Spleen (tissue), 11 donors: Measurements from ENCODE around the gene SLC8A1. TPM values are rescaled to one million over a fixed set of nuclear protein-coding genes. Genes with fewer than 3 reads are reported as not detected.
A peak's percentile ranks its signal among the peaks of the same experiment; 100 is the strongest.

Experiments
- DNase-seq: peaks from one replicate; pipeline ENCODE4 v3.0.0-alpha.2; 2020
- H3K27ac ChIP-seq, 8 donors: fragments of 200-600 bp; sonication (generic) in 7 of 8; 1 replicate in 4 of 8; 2 replicates in 4 of 8; pipeline versions ENCODE4 v1.5.0 to v1.8.0; 2016 to 2021; ENCODE audit warnings: inconsistent platforms in 4 of 8, mild to moderate bottlenecking in 4 of 8, moderate library complexity in 1 of 8
- H3K27me3 ChIP-seq, 7 donors: fragments of 200-600 bp; sonication (generic) in 6 of 7; replicated peaks in 1 of 7; 1 replicate in 4 of 7; 2 replicates in 3 of 7; pipeline versions ENCODE4 v1.5.0 to v1.8.0; 2016 to 2021; ENCODE audit warnings: inconsistent platforms in 3 of 7, mild to moderate bottlenecking in 1 of 7
- H3K36me3 ChIP-seq, 6 donors: fragments of 200-600 bp; sonication (generic) in 5 of 6; 1 replicate in 4 of 6; 2 replicates in 2 of 6; pipeline versions ENCODE4 v1.5.0 to v1.8.0; 2016 to 2021; ENCODE audit warnings: inconsistent platforms in 2 of 6
- H3K4me1 ChIP-seq, 6 donors: fragments of 200-600 bp; sonication (generic) in 5 of 6; 1 replicate in 3 of 6; 2 replicates in 3 of 6; pipeline versions ENCODE4 v1.5.0 to v1.8.0; 2016 to 2021; ENCODE audit warnings: inconsistent platforms in 3 of 6
- H3K4me3 ChIP-seq, 8 donors: fragments of 200-600 bp; sonication (generic) in 7 of 8; 1 replicate in 4 of 8; 2 replicates in 4 of 8; pipeline versions ENCODE4 v1.5.0 to v1.8.0; 2016 to 2021; ENCODE audit warnings: inconsistent platforms in 4 of 8, mild to moderate bottlenecking in 4 of 8, moderate library complexity in 2 of 8
- H3K9me3 ChIP-seq, 8 donors: fragments of 200-600 bp; sonication (generic) in 7 of 8; 1 replicate in 4 of 8; 2 replicates in 4 of 8; pipeline versions ENCODE4 v1.5.0 to v1.8.0; 2016 to 2021; ENCODE audit warnings: inconsistent platforms in 4 of 8
- CTCF ChIP-seq, 11 experiments: fragments of 200-600 bp in 7 of 11; fragments of 450-650 bp in 4 of 11; sonication (generic) in 4 of 11; IDR thresholded peaks in 8 of 11; conservative IDR thresholded peaks in 3 of 11; 1 replicate in 7 of 11; 2 replicates in 4 of 11; pipeline versions ENCODE4 v1.4.0 to v1.8.0; 2016 to 2021; ENCODE audit warnings: antibody characterized with exemption in 11 of 11, inconsistent platforms in 4 of 11, mild to moderate bottlenecking in 1 of 11
- POLR2A ChIP-seq, 3 donors: fragments of 450-650 bp; IDR thresholded peaks; one replicate each; pipeline ENCODE4 v1.5.1; 2017; ENCODE audit warnings: antibody characterized with exemption in 3 of 3, mild to moderate bottlenecking in 1 of 3
- POLR2AphosphoS5 ChIP-seq, 3 donors: sonication (generic); formaldehyde crosslinking; IDR thresholded peaks; one replicate each; pipeline ENCODE4 v1.5.1; 2017; ENCODE audit warnings: antibody characterized with exemption in 3 of 3
- WGBS, 5 donors: extraction: QIAGEN DNeasy Blood & Tissue Kit in 3 of 5; methylation state at CpG; one replicate each; pipeline versions ENCODE4 v1.1.5 to v1.1.7; 2013 to 2018; 5-methylcytosine and 5-hydroxymethylcytosine counted together
- intact Hi-C: fragments of 100-400 bp; cut with DNase I; formaldehyde crosslinking; loops from one replicate; pipeline ENCODE4 v1.15.0; 2023; ENCODE audit warnings: low total_unique reads
- polyA plus RNA-seq, 3 donors: library from polyadenylated mRNA; stranded (reverse); fragments of 200-250 nt; gene quantifications; one replicate each; pipeline ENCODE4 v1.2.1, GENCODE V29; 2013
- total RNA-seq, 7 donors: library from RNA; depleted of rRNA in 3 of 7; stranded (reverse); fragments of >200 nt in 3 of 7; fragmentation: NEBNext Ultra II Directional in 4 of 7; extraction: Animal tissue kit (Norgen Biotek cat#: 25700) in 4 of 7; gene quantifications; one replicate each; pipeline versions ENCODE4 v1.1.0 to v1.2.1, GENCODE V29; 2016 to 2021
- donor health status: healthy with polysubstance abuse.
- donor health status: DM: no; HTN: no; CAD: no; lungs with moderate emphysema.
- donor health status: DM: no; HTN: no; CAD: no.
- donor health status: Bipolar disorder and iron deficiency.
- donor health status: healthy.
- donor health status: DM: no; HTN: no; CAD: no.
- donor health status: DM: yes; HTN: yes; CAD: no.

The SLC8A1 gene
- total and polyA plus RNA-seq, 10 donors, result 0.36 to 86.0 (median 58.3) TPM

GRCh38 chr2:40115348-40115747 lies 336.5 kb downstream of the SLC8A1 start:
- peak; percentile 66 for DNase-seq

DNA sequence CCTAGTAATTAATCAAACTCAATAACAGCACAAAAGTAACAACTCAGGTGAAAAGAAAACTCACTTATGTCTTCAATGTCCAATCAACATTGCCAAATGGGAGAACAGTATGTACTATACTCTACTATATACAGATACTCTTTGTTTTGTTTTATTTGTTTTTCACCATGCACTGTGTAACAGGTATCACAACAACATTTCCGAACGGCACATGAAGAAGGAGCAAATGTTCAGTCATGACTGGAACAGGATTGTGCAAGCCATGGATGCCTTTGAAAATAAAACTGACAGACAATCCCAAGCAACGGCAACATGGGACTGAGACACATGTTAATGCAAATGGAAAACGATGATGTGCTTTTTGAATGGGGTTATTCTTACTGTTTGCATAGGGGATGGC lies 337.9 kb downstream of the SLC8A1 start:
- no peak for DNase-seq
- TF ChIP-seq POLR2AphosphoS5 (IDR thresholded peaks at IDR 0.05) (no peak), POLR2A (IDR thresholded peaks at IDR 0.05) (no peak), CTCF (IDR thresholded peaks at IDR 0.05 in 8 of 11, conservative IDR thresholded peaks at IDR 0.05 in 3 of 11) (no peak)
- no peaks in the 10 kb centered on the region for H3K4me1 ChIP-seq
- H3K4me3 ChIP-seq, result no peak overlapping the region
- H3K27ac ChIP-seq, result no peak overlapping the region
- intact Hi-C loops, result no loop called here
- no peaks in the 10 kb centered on the region for H3K9me3 ChIP-seq
- peaks cover 0 to 7% (median 0%) of the 10 kb centered on the region in 6 donors for H3K36me3 ChIP-seq
- H3K27me3 ChIP-seq, result no peaks in the 10 kb centered on the region
- WGBS, 5 donors, result 89 to 98% (median 91%) methylated on average over 4 of the region's 4 CpGs

More at GRCh38 chr2:40115348-40115747, 336.5 kb downstream of the SLC8A1 start:
- 93 to 96% (median 95%) methylated on average over 12 of the region's 12 CpGs for WGBS, 5 donors
- H3K27me3 ChIP-seq, result no peaks in the 10 kb centered on the region
- intact Hi-C loops, result no loop called here
- H3K27ac ChIP-seq, result no peak overlapping the region
- H3K36me3 ChIP-seq, result peaks cover 0 to 7% (median 0%) of the 10 kb centered on the region in 6 donors
- no peak for TF ChIP-seq POLR2AphosphoS5 (IDR thresholded peaks at IDR 0.05)
- no peak for TF ChIP-seq POLR2A (IDR thresholded peaks at IDR 0.05)
- TF ChIP-seq CTCF (IDR thresholded peaks at IDR 0.05 in 8 of 11, conservative IDR thresholded peaks at IDR 0.05 in 3 of 11), result no peak
- H3K4me1 ChIP-seq, result no peaks in the 10 kb centered on the region
- no peaks in the 10 kb centered on the region for H3K9me3 ChIP-seq
- H3K4me3 ChIP-seq, result no peak overlapping the region

DNA sequence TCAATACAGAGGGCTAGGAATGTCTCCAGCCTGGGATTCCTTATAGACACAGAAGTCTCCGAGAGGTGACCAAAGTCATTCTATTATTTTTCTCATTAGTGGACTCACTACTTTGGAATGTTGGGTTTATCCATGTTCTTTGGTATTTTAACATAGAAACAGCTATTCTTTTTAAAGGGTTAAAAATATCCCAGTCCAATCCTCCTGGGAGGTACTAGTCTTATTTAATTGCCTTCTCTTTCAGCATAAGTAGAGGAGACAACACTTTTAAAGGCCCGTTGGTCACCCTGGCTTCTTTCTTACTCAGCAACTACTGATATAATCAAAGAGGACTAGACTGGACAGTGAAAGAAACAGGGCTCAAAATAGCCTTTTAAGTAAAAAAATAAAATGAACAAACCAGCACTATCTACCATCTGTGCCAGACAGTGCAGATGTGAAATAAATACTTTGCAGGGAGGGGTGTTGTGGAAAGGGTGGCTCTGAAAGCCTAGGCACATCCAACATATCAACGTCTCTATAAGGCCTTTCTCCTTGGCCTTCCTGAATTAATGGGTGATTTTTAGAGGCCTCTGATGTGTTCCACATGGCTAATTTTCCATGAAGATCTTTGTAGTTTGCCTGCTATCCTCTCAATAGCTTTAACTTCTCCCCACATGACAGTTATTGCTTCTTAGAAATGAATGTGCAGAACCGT lies 338.5 kb downstream of the SLC8A1 start:
- intact Hi-C loops, result no loop called here
- Histone ChIP-seq H3K9me3 (no peaks in the 10 kb centered on the region), H3K4me3 (no peak overlapping the region), H3K36me3 (peaks cover 0 to 7% (median 0%) of the 10 kb centered on the region in 6 donors), H3K27ac (no peak overlapping the region), H3K4me1 (no peaks in the 10 kb centered on the region), H3K27me3 (no peaks in the 10 kb centered on the region)
- DNase-seq, result no peak
- 70 to 83% (median 76%) methylated on average over 4 of the region's 4 CpGs for WGBS, 5 donors
- TF ChIP-seq POLR2AphosphoS5 (IDR thresholded peaks at IDR 0.05) (no peak), POLR2A (IDR thresholded peaks at IDR 0.05) (no peak), CTCF (IDR thresholded peaks at IDR 0.05 in 8 of 11, conservative IDR thresholded peaks at IDR 0.05 in 3 of 11) (no peak)

- H3K4me3 ChIP-seq, result no peak overlapping the region
- no peak for DNase-seq
- TF ChIP-seq CTCF (IDR thresholded peaks at IDR 0.05 in 8 of 11, conservative IDR thresholded peaks at IDR 0.05 in 3 of 11) (no peak), POLR2A (IDR thresholded peaks at IDR 0.05) (no peak), POLR2AphosphoS5 (IDR thresholded peaks at IDR 0.05) (no peak)
- no peaks in the 10 kb centered on the region for H3K4me1 ChIP-seq
- intact Hi-C loops, result no loop called here
- H3K36me3 ChIP-seq, result no peaks in the 10 kb centered on the region
- no peaks in the 10 kb centered on the region for H3K27me3 ChIP-seq
- WGBS, 5 donors, result 85 to 90% (median 87%) methylated on average over 4 of the region's 4 CpGs
- H3K9me3 ChIP-seq, result no peaks in the 10 kb centered on the region
- H3K27ac ChIP-seq, result no peak overlapping the region
Observed at GRCh38 chr2:40109381-40109780, 342.5 kb downstream of the SLC8A1 start.
